ENCODE measurements around the gene ATAD3A. TPM values are rescaled to one million over a fixed set of nuclear protein-coding genes. Genes with fewer than 3 reads are reported as not detected.

The ATAD3A gene
- total RNA-seq, 2 experiments from 2014 or later = 51.6 to 57.4 TPM

- Mint-ChIP-seq H3K4me3 (no peak overlapping the region), H3K27me3 (ENCODE audit: low read depth) (no peaks in the 10 kb centered on the region), H3K4me1 (ENCODE audit: low read depth) (peaks cover 5% of the 10 kb centered on the region), H3K36me3 (ENCODE audit: low read depth) (peaks cover 15% of the 10 kb centered on the region), H3K27ac (no peak overlapping the region), H3K9me3 (ENCODE audit: insufficient read depth) (no peaks in the 10 kb centered on the region)
- ChIA-PET CTCF (no interaction called here), POLR2A (no interaction called here)
- DNase-seq (no peak), ATAC-seq (no peak)
These were observed 34.2 kb downstream of the ATAD3A start for GRCh38 chr1:1545946-1546737.

- H3K36me3 Mint-ChIP-seq (ENCODE audit: low read depth) = peaks cover 14% of the 10 kb centered on the region
- H3K4me3 Mint-ChIP-seq = no peak overlapping the region
- ChIA-PET POLR2A (no interaction called here), CTCF (no interaction called here)
- H3K27me3 Mint-ChIP-seq (ENCODE audit: low read depth) = no peaks in the 10 kb centered on the region
- no peaks in the 10 kb centered on the region for H3K9me3 Mint-ChIP-seq (ENCODE audit: insufficient read depth)
- DNase-seq (no peak), ATAC-seq (no peak)
- H3K4me1 Mint-ChIP-seq (ENCODE audit: low read depth) = no peaks in the 10 kb centered on the region
- H3K27ac Mint-ChIP-seq = no peak overlapping the region
These were observed 35.0 kb downstream of the ATAD3A start for GRCh38 chr1:1547011-1547410.

DNA sequence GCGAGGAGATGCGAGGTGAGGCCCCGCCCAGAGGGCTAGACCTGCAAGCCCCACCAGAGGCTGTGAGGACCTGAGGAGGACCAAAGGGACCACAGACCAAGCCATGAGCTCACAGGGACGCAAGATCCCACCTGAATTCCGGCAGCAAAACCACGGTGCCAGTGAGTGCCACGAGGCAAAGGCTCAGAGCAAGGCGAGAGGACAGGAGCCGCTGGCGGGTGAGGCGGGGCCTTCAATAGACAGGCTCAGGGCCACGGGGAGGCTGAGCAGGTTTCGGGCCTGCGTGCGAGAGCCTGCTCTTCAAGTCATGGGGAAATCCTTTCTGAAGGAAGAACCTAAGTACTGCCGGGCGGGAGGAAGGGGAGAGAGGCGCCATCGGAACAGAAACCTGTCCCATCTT, 35.5 kb downstream of the ATAD3A start:
- POLR2A ChIA-PET = no interaction called here
- H3K27ac Mint-ChIP-seq = no peak overlapping the region
- CTCF ChIA-PET = no interaction called here

GRCh38 chr1:1548591-1548990, 36.6 kb downstream of the ATAD3A start:
- H3K4me3 Mint-ChIP-seq = no peak overlapping the region
- POLR2A ChIA-PET = no interaction called here
- H3K27ac Mint-ChIP-seq = no peak overlapping the region
- no peaks in the 10 kb centered on the region for H3K27me3 Mint-ChIP-seq (ENCODE audit: low read depth)
- no peak for DNase-seq
- CTCF ChIA-PET = interaction anchor here (0.7 kb wide), 1 partner anchor 427 kb away, joined by 3 read pairs; no protein-coding TSS in a partner anchor
- peaks cover 10% of the 10 kb centered on the region for H3K36me3 Mint-ChIP-seq (ENCODE audit: low read depth)
- no peak for ATAC-seq
- no peaks in the 10 kb centered on the region for H3K4me1 Mint-ChIP-seq (ENCODE audit: low read depth)
- H3K9me3 Mint-ChIP-seq (ENCODE audit: insufficient read depth) = no peaks in the 10 kb centered on the region

More for the DNA sequence above, 35.5 kb downstream of the ATAD3A start:
- Mint-ChIP-seq H3K36me3 (ENCODE audit: low read depth) (peaks cover 14% of the 10 kb centered on the region), H3K4me3 (no peak overlapping the region), H3K9me3 (ENCODE audit: insufficient read depth) (no peaks in the 10 kb centered on the region), H3K4me1 (ENCODE audit: low read depth) (no peaks in the 10 kb centered on the region), H3K27me3 (ENCODE audit: low read depth) (no peaks in the 10 kb centered on the region)
- no peak for DNase-seq
- no peak for ATAC-seq

DNA sequence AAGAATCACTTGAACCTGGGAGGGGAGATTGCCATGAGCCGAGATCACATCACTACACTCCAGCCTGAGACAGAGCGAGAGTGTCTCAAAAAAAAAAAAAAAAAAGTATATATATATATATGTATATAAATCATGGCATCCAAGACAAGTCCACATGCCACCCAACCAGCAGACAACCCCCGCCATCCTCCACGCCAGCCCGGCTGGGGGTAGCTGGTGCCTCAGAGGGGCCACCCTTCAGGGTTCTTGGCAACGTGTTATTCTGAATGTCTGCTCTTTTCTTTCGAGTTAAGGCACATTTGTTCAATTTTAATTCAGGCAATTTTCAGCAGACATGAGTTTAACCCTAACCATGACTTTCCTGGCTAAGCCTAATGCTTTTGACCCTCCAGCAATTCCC, 38.1 kb downstream of the ATAD3A start:
- ChIA-PET CTCF (no interaction called here), POLR2A (no interaction called here)
- Mint-ChIP-seq H3K27me3 (ENCODE audit: low read depth) (no peaks in the 10 kb centered on the region), H3K27ac (no peak overlapping the region), H3K4me1 (ENCODE audit: low read depth) (peaks cover 6% of the 10 kb centered on the region), H3K9me3 (ENCODE audit: insufficient read depth) (no peaks in the 10 kb centered on the region), H3K36me3 (ENCODE audit: low read depth) (peaks cover 10% of the 10 kb centered on the region), H3K4me3 (no peak overlapping the region)
- no peak for ATAC-seq
- no peak for DNase-seq

GRCh38 chr1:1550591-1551432, 38.9 kb downstream of the ATAD3A start:
- Mint-ChIP-seq H3K27me3 (ENCODE audit: low read depth) (no peaks in the 10 kb centered on the region), H3K9me3 (ENCODE audit: insufficient read depth) (no peaks in the 10 kb centered on the region), H3K4me3 (no peak overlapping the region), H3K27ac (no peak overlapping the region), H3K36me3 (ENCODE audit: low read depth) (peaks cover 8% of the 10 kb centered on the region), H3K4me1 (ENCODE audit: low read depth) (peaks cover 8% of the 10 kb centered on the region)
- ChIA-PET CTCF (no interaction called here), POLR2A (no interaction called here)
- DNase-seq (no peak), ATAC-seq (peak; percentile 48)

- DNase-seq (no peak), ATAC-seq (no peak)
- peak overlapping the region; percentile 15 for H3K27ac Mint-ChIP-seq
- no peaks in the 10 kb centered on the region for H3K9me3 Mint-ChIP-seq (ENCODE audit: insufficient read depth)
- peaks cover 8% of the 10 kb centered on the region for H3K36me3 Mint-ChIP-seq (ENCODE audit: low read depth)
- POLR2A ChIA-PET = no interaction called here
- H3K27me3 Mint-ChIP-seq (ENCODE audit: low read depth) = no peaks in the 10 kb centered on the region
- H3K4me1 Mint-ChIP-seq (ENCODE audit: low read depth) = peaks cover 8% of the 10 kb centered on the region
- CTCF ChIA-PET = no interaction called here
- H3K4me3 Mint-ChIP-seq = no peak overlapping the region
These were observed 39.7 kb downstream of the ATAD3A start for GRCh38 chr1:1551524-1552262.

GRCh38 chr1:1552263-1552639, 40.3 kb downstream of the ATAD3A start:
- Mint-ChIP-seq H3K27me3 (ENCODE audit: low read depth) (no peaks in the 10 kb centered on the region), H3K36me3 (ENCODE audit: low read depth) (peaks cover 8% of the 10 kb centered on the region), H3K4me3 (no peak overlapping the region), H3K27ac (no peak overlapping the region), H3K4me1 (ENCODE audit: low read depth) (peaks cover 8% of the 10 kb centered on the region), H3K9me3 (ENCODE audit: insufficient read depth) (no peaks in the 10 kb centered on the region)
- POLR2A ChIA-PET = no interaction called here
- DNase-seq = no peak
- no peak for ATAC-seq
- CTCF ChIA-PET = no interaction called here

DNA sequence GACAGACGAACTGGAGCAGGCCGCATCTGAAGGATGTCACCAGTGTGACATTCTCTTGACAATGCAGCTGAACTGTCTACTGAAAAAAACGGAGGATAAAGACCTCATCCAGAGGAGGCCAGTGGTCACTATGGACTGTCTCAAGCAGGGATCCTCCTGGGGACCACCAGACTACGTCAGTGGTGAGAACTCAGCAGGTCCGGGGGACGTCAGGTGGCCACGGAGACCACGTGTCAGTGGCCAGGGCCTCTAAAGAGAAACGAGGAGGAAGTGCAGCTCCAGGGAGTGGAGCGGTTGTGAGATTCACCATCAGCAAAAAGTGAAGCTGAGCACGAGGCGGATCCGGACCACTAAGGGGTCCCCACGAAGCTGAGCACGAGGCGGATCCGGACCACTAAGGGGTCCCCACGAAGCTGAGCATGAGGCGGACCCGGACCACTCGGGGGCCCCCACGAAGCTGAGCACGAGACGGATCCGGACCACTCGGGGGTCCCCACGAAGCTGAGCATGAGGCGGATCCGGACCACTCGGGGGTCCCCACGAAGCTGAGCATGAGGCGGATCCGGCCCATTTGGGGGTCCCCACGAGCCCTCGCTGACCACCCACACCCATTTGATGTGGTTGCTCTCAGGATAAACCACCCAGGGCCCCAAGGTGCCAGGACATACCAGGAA, 42.0 kb downstream of the ATAD3A start:
- H3K9me3 Mint-ChIP-seq (ENCODE audit: insufficient read depth) = no peaks in the 10 kb centered on the region
- peaks cover 6% of the 10 kb centered on the region for H3K36me3 Mint-ChIP-seq (ENCODE audit: low read depth)
- ATAC-seq (no peak), DNase-seq (no peak)
- ChIA-PET POLR2A (interaction anchor here (0.6 to 1.0 kb wide), 2 partner anchors 19 to 99 kb away, joined by 3 read pairs; no protein-coding TSS in a partner anchor), CTCF (interaction anchor here (2.5 kb wide), 1 partner anchor 49 kb away, joined by 7 read pairs; no protein-coding TSS in a partner anchor)
- H3K27me3 Mint-ChIP-seq (ENCODE audit: low read depth) = no peaks in the 10 kb centered on the region
- H3K27ac Mint-ChIP-seq = no peak overlapping the region
- peaks cover 8% of the 10 kb centered on the region for H3K4me1 Mint-ChIP-seq (ENCODE audit: low read depth)
- H3K4me3 Mint-ChIP-seq = no peak overlapping the region

DNA sequence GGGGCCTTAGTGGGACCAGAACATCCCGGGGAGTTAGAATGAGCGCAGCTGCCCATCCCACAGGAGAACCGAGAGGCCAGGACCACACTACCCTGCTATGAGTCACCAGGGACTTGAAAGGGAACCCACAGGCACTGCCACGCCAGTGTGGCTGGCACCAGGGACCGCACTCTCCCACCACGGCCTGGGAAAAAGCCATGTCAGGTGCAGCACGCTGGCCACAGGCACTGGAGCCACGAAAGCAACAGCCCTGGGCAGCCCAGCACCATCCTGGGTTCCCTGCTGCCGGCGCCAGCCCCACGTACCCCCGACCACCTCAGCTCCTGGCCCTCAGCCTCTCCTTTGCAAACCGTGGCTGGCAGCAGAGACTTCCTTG, 42.6 kb downstream of the ATAD3A start:
- no peak overlapping the region for H3K4me3 Mint-ChIP-seq
- CTCF ChIA-PET = interaction anchor here (2.5 kb wide), 1 partner anchor 50 kb away, joined by 7 read pairs; no protein-coding TSS in a partner anchor
- ATAC-seq = no peak

More for the DNA sequence above, 42.6 kb downstream of the ATAD3A start:
- H3K36me3 Mint-ChIP-seq (ENCODE audit: low read depth) = peaks cover 6% of the 10 kb centered on the region
- POLR2A ChIA-PET = interaction anchor here (1.0 kb wide), 1 partner anchor 99 kb away, joined by 3 read pairs; no protein-coding TSS in a partner anchor
- peaks cover 8% of the 10 kb centered on the region for H3K4me1 Mint-ChIP-seq (ENCODE audit: low read depth)
- no peaks in the 10 kb centered on the region for H3K9me3 Mint-ChIP-seq (ENCODE audit: insufficient read depth)
- DNase-seq = no peak
- H3K27ac Mint-ChIP-seq = no peak overlapping the region
- H3K27me3 Mint-ChIP-seq (ENCODE audit: low read depth) = no peaks in the 10 kb centered on the region

Data from activated CD8-positive, alpha-beta T cell treated with anti-CD3 and anti-CD28 coated beads, Interleukin-2, amount 10 ng/mL, durations not matched to agents 7 days and 5 days (primary cell).